ENCODE data around the gene METAP1D. TPM values are rescaled to one million over a fixed set of nuclear protein-coding genes. Genes with fewer than 3 reads are reported as not detected.

METAP1D gene
- total RNA-seq (2022; extraction: Qiagen RNA extraction), result 2.4 to 3.2 TPM (median 2.4 TPM) in 5 replicates

GRCh38 chr2:171999604-172000469 is at the start of gene METAP1D:
Gene METAP1D (plus strand): TSS chr2:171999953. CDS start chr2:171999970, 17 bp downstream.

GRCh38 chr2:172085460-172086159 is 85.9 kb downstream of the METAP1D start, which contains the start of gene DLX1:
Gene DLX1 (plus strand): TSS chr2:172085507. CDS start chr2:172085678, 171 bp downstream.

GRCh38 chr2:172102391-172103359 is 102.9 kb downstream of the METAP1D start, which contains the start of gene DLX2:
Gene DLX2 (minus strand): TSS chr2:172102900. CDS start chr2:172102538, 362 bp downstream.

Other genes with a start within 250 kb of the METAP1D start
- 13.4 to 15.1 TPM (median 14.5 TPM) in 5 replicates for gene SLC25A12, start 105.7 kb upstream of the METAP1D start, total RNA-seq (2022; extraction: Qiagen RNA extraction)
- gene HAT1, start 77.5 kb upstream of the METAP1D start, total RNA-seq (2022; extraction: Qiagen RNA extraction), result 59.8 to 85.5 TPM (median 65.7 TPM) in 5 replicates
- 2.7 to 3.5 TPM (median 3.1 TPM) in 5 replicates for gene DLX1, start 85.6 kb downstream of the METAP1D start, total RNA-seq (2022; extraction: Qiagen RNA extraction)
- gene DLX2, start 102.9 kb downstream of the METAP1D start, total RNA-seq (2022; extraction: Qiagen RNA extraction), result 0.44 to 1.1 TPM (median 0.49 TPM) in 5 replicates

All from A549 treated with AZD2906 at 1 μM for 4 hours (cell line).